DMS53 (cell line): ENCODE results near the gene ADAMTS3.

Experiments
- DNase-seq: peaks from one replicate; lab custom pipeline; 2025; lab: John Stamatoyannopoulos, UW

The ADAMTS3 gene

DNA sequence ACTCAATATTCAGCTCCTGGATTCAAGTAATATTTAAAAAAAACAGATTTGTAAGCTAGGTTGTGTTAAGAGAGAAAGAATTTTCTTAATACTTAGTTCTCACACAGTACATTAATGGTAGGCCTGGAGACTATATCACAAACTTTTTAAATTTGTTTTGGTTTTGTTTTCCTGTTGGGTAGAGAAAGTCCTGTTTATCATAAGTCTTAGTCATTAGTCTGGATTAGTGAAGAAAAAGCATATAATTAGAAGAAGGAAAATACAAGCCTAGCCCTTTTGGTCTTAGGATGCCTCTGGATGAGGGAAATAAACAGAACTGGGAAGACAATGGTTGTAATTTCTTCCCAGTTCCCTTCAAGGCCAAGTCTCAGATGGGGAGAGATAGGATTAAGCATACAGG lies 163.6 kb downstream of the ADAMTS3 start:
- no peak for DNase-seq

DNA sequence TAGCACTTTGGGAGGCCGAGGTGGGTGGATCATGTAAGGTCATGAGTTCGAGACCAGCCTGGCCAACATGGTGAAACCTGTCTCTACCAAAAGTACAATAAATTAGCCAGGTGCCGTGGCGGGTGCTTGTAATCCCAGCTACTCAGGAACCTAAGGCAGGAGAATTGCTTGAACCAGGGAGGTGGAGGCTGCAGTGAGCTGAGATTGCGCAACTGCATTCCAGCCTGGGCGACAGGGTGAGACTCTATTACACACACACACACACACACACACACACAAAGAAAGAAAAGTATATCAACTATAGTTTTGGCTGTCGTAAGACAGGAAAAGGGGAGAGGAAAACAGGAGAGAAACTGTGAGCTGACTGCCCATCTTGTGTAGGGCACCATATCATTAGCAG lies 171.7 kb downstream of the ADAMTS3 start:
- no peak for DNase-seq

DNA sequence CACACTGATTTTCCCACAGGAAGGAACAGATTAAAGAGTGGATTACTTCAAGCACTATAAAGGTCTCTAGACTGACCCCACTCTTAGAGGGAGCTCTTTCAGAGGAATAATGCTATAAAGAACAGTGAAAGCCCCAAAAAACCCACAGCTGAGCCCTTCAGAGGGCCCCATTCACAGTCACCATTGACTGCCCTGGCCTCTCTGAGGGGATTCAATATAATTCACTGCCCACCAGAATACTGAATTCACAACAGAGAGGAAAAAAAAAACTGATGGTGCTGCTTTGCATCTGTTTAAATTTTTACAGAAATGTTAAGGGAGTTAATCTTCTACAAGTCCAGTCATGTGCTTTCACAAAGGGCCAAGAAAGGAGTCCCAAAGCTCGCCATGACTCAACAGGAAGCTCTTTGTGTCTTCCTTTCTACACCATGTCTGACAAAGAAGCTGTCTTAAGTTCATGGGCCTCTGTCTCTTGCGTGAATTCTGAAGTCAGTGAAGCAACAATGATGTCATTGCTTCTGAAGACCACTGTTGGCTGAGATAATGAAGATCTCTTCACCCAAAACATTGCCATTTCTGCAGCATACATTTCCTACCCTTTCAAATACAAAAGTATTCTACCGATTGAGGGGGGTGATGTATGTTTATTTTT lies 174.9 kb downstream of the ADAMTS3 start:
- no peak for DNase-seq

DNA sequence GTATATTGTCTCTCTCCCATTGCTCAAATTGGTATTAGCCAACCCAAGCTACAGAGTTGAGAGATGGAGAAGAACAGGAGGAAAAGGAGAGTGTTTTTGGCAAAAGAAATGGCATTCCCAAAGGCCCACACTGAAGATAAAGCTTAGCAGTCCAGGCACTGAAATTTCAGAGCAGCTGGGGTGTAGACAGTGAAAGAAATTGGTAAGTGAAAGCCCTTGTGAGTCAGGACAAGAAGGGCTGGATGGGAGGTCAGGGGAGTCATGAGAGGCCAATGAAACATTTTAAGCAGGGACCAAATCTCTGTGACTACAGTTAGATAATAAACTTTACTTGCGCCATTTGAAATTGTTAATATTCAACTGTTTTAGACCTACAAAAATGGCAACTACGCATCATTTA lies 177.7 kb downstream of the ADAMTS3 start:
- no peak for DNase-seq

DNA sequence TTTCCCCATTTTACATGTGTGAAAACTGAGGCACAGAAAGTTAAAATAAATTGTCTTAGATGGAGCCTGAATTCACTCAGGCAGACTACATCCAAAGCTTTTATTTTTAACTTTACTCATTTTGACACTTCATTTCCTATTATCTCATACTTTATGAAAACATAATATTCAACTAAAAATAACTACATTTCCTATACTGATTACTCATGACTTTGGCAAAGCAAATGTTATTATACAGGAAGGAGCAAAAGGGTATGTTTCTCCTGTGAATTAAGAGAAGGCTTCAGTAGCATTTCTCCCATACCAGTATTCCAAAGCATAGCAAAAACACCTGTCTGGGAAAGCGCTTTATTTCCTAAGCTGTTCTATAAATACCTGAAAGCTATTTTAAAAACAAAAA lies 178.6 kb downstream of the ADAMTS3 start:
- no peak for DNase-seq

DNA sequence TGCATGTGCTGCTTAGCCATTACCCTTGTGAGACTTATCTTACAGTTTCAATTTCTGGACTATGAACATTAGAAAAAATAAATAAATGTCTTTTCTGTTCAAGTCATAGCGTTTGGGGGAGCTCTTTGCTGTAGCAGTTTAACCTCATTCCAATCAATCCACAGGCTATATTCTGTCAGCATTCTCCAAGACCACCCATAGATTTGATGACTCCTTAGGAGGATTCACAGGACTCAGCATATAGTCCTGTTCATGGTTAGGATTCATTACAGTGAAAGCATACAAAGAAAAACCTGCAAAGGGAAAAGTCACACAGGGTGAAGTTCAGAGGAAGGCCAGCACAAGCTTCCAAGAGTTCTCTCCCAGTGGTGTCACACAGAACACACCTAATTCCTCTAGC lies 180.5 kb downstream of the ADAMTS3 start:
- no peak for DNase-seq

DNA sequence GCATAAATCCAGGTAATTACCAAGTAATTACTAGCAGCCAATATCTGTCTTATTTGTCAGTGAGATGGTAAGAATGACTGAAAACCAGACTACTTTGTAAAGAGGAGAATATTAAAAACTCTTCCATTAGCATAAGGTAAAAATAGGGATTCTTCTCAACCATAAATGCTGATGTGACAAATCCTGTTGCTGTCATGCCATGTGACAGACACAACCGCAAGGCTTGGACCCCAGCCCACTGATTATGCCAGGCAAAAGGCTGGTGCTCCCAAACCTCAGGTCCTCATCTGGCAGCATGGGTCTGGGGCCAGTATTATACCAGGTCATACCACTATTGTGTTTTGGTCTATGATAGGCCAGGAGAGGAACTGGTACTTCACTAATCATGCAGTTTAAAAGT lies 181.1 kb downstream of the ADAMTS3 start:
- no peak for DNase-seq

DNA sequence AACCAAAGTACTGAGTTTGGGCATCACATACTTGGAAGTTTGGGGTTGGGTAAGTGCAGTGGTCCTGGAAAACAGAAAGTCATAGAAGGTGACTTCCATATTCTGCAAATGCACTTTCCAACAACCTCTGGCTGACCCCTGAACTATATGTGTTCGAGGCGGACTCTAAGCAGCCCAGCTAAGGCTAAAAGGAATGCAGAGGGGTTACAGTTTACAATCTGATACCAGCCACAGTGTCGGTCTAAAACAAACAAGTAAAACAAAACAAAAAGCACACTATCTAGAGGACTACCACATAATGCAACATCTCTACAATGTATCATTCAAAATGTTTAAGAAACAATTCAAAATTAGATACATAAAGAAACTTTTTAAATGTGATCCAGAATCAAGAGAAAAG lies 185.6 kb downstream of the ADAMTS3 start:
- no peak for DNase-seq

DNA sequence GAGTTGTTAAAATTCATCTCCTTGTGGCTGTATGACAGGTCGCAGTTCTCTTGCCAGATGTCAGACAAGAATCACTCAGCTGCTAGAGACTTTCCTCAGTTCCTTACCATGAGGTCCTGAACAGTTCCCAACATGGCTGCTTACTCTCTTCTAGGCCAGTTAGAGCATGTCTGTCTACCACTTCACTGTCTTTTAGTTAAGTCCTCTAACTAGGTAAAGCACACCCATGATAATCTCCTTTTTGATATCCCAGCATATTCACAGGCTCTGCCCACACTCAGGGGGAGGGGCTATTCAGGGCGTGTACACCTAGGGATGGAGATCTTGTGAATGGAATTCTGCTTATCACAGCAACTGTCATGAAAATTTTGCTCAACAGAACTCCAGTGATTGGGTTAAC lies 190.1 kb downstream of the ADAMTS3 start:
- DNase-seq: no peak

DNA sequence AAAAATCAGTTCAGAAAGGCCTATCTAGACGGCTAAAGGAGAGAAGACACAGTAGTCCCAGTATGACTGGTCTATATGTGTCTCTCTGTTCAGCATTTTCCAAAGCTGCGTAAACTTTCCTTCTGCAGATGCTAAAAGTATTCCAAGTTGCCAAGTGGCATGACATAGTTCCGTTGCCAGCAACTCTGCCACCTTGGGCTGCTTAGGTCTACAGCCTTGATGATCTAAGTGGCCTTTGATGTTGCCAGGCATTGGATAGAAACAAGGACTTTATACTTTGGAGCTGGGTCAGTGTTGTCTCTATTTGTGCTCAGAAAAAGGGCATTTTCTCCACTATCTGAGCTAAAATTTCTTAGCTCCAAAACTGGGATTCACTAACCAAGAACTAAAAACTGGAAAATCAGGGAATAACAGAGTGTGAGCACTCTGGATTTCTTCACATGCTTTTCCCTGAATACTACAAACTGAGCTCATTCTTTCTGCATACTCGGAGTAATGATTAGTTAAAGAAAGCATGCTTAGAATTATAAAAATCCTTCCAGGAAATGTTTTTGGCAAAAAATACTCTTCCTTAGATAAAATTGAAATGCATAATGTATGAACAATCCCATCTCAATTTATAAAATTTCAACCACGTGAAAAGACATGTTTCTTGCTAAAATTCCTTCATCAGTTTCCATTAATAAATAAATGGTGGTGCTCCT lies 191.4 kb downstream of the ADAMTS3 start:
- DNase-seq: no peak

DNA sequence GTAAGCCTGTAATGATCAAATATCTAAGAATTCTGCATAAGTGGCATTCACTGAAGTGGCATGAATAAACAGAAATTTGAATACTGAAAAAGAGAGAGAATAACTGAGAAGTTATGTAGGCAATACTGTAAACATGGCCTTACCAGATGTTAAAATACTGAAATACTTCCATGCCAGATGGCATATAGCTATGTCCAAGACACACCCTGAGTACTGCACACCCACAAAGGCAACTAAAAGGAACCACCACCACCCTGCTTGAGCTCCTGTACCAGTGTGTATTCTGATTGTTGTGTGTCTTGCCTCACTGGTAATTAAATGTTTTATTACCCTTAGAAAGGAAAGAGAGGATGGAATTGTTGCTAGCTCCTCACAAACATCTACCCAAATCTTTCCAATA lies 192.1 kb downstream of the ADAMTS3 start:
- no peak for DNase-seq

DNA sequence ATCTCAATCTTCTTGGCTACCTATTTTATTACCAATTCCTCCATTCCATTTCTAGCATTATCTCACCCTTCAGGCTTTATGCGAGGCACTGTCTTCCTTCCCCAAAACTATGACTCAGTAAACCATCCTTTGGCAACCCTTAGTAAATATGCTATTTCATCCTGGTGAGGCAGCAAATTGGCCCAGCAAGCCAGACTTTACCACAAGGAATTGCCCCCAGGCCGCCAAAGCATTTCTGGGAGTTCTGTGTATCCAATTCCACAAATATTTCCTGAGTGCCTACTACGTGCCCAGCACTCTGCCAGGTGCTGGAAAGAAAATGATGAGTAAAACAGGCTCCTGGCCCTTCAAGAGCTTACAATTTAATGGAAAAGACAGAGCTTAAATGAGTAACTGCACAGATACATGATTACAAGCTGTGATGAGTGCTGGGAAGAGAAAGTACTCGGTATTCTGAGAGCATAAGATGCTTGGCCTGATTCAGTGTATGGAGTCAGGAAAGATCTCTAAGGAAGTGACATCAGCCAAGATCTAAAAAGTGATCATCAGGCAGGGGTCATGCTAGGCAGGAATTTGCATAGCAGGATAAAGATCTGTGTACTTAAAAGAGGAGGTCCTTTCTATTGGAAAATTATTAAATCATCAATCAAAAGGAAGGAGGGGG lies 193.8 kb downstream of the ADAMTS3 start:
- no peak for DNase-seq

DNA sequence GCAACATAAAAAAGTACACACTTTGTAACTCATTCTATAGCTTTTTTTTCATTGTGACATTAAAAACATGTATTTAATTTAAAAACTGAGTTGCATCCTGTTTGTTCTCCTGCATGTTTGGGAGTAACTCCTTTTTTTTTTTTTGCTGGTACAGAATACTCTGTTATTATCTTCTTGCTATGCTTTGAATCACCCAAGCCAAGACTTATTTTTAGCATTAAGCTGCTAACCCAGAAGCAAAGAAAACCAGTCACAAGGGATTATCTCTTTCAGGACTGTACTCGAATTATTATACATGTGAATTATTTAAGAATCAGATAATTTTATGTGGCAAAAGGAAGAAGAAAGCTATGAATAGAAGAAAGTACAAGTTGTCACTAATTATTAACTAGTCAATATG lies 194.9 kb downstream of the ADAMTS3 start:
- DNase-seq: no peak

DNA sequence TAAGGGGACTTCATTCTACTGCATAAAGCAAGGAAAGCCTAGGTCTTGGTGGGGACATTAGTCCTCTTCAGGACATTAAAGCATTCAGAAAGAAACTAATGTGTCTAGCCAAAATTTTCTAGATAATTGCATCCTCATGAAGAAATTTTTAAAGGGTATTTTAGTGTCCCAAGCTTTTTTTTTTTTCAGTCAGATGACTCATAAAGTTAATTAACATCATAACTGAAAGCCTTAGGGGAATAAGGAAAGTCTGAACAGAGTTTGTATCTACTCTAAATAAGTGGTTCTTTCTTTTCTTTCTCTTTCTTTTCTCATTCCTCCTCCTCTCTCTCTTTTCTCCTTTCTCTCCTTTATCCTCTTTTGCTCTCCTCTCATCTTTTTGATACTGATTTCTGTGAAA lies 202.4 kb downstream of the ADAMTS3 start:
- no peak for DNase-seq

DNA sequence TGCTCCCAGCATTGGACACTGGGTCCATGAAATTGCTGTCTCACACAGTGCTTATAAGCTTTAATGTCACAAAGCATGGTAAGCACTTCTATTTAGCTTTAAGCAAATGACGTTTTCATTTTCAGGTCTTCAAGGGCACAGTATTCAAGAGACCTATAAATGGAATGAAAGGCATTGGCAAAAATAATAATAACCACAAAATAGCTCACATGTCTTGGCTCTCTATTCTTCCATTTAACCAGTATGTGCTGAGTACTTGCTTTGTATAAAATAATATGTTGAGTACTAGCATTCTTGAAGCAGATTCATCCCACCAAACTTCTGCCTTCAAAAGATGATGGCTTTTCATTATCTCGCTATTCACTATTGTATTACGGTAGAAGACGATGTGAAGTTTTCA lies 203.0 kb downstream of the ADAMTS3 start:
- no peak for DNase-seq

DNA sequence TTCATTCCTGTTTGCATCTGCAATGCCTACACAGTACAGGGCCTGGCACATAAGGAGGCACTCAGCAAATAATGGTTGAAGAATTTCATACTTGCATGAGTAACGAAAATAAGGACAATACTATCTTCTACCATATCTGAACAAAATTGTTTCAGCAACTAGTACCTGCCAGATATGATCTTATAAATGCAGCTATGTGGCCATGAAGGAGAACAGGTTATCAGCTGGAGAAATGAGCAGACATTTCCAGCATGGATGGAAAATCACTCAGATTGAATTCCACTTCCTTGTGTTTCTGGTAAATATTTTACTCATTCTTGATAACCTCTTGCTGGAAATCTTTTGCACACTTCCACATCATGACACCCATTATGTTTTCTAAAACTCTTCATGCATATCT lies 204.0 kb downstream of the ADAMTS3 start:
- no peak for DNase-seq

DNA sequence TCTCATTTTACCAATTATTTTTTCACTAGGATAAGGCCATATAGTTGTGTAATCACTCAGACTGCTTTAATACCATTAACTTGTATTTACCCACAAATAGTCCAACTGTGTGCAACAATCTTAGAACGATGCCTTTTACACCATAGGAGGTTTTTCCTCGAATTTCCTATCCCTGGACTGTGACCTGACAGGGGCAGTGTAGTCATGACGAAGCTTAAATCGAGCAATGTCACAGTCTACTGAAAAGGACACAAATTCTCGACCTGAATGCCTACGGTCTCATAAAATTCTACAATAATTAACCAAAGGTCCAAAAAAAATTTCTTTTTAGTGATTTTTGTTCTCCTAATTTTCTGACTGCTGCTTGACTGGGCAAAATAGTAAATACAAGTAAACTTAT lies 208.9 kb downstream of the ADAMTS3 start:
- DNase-seq: no peak

DNA sequence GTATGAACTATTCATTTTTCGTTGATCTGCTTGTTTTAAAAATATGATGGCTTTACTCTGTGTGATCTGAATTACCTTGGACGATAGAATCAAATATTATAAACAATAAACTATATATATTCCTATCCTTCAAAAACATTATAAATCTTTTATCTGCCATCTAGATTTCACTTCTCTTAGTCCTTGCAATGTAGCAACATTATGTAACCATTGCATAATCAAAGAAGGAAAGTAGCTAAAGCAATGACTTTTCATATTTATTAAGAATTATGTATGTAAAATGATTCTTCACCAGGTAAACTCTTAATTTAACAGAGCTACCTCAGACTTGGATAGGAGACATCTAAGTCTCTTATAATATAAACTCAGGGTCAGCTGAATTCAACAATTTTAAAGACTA lies 210.5 kb downstream of the ADAMTS3 start:
- DNase-seq: no peak

DNA sequence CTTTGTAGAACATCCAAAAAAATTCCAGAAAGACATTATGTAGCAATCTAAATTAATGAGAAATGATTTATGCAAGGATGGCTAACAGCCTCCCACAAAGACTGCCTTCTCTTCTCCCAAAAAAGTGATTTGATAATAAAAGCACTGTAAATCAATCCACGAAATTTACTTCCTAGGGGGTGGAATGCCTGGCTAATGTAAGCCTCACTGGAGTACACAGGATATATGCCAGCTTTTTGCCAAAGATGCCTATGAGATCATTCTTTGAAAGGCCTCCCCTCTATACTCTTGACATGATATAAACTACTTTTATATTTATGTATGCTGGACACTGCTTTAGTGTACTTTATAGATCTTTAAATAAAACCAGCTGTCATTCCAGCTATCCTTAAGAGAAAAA lies 211.1 kb downstream of the ADAMTS3 start:
- no peak for DNase-seq

DNA sequence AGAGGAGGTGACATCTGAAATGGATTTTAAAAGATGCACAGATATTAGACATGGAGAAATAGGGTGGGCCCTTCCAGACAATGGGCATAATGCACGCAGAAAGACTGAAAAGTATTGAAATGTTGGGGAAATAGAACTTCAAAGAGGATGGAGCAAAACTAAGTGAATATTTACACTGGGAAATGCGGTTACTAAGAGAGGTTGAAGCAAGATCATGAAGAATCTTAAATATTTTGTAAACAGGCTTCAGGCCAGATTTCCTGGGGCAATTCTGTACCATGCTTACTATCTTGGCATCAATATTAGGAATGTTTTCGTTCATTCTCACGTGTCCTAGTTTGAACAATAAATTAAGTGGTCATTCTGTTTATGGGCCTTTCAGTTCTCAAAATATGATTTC lies 216.3 kb downstream of the ADAMTS3 start:
- DNase-seq: no peak

DNA sequence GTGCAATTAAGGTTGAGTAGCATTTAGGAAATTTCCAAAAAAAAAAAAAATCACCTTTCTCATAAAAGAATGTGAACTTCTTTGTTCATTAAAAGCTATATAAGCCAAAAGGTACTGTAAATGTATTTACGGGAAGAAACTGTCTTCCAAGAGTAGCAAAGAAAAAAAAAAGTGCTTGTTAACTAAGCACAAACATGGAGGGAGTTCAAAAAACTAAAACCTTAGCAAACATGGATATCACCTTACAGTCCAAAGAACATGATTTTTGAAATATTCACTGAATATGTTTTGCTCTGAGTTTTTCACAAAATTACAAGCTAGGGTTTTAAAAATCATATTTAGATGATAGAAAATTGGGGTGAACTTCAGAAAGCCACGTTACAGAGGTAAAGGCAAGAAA lies 217.5 kb downstream of the ADAMTS3 start:
- DNase-seq: no peak

DNA sequence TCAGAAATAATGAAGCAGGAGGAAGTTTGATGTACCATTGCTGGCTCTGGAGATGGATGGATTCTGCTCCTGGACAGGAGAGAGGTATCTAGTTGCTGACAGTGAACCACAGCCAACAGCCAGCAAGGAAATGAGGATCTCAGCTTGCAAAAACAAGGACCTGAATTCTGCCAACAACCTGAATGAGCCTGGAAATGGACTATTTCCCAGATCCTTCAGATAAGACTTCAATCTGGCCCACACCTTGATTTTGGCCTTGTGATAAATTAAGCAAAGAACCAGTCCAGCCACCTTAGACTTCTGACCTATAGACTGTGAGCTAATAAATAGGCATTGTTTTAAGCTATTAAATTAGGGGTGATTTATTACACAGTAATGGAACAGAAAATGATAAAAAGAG lies 220.3 kb downstream of the ADAMTS3 start:
- DNase-seq: no peak

DNA sequence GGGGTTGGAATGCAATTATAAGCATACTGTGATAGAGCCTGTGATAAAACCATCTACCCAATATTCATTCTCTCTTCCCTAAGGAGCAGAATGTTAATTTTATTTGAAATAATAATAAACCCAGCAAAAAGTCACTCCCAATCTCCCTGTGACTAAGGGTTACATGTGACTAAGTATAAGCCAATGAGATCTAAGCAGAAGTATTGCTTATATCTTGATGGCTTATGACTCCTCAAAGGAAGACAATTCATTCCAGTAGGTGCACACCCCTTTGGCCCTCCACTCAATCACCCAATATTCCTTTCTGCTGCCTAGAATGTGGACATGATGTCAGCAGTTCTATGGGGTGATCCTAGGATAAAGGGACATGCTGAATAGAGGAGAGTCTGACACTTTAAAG lies 224.6 kb downstream of the ADAMTS3 start:
- DNase-seq: no peak

DNA sequence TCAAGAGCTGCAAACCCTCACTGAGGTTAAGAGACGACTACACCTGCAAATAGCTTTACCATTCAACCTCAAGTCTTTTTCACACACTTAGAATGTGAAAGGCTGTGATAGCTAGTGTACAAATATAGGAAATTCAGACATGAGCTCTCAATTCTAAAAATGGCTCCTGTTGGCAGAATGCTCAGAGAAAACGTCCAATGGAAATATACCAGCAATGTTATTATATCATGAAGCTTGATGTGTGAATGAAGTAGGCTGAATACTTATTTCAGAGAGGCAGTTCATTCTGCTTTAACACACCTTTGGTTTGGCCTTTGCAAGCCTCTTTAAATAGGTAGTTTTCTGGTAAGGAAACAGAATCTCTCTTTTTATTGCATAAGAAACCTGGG lies 227.6 kb downstream of the ADAMTS3 start:
- no peak for DNase-seq
